Stomach (tissue), 9 donors: Measurements from ENCODE around the gene RND1. TPM values are rescaled to one million over a fixed set of nuclear protein-coding genes. Genes with fewer than 3 reads are reported as not detected.

Source experiments
- DNase-seq, 2 donors: peaks; one replicate each; pipeline versions ENCODE4 v3.0.0 to v3.0.0-alpha.2; 2013 to 2019
- H3K27ac ChIP-seq, 5 donors: fragments of 200-600 bp in 4 of 5; sonication (generic) in 4 of 5; one replicate each; pipeline ENCODE4 v1.5.1; 2013 to 2019; ENCODE audit warnings: mild to moderate bottlenecking in 1 of 5, moderate library complexity in 1 of 5
- H3K27me3 ChIP-seq, 3 donors: fragments of 200-600 bp; sonication (generic); one replicate each; pipeline ENCODE4 v1.5.1; 2017 to 2019; ENCODE audit warnings: mixed run types in 1 of 3
- H3K36me3 ChIP-seq, 4 donors: fragments of 200-600 bp; sonication (generic); 1 replicate in 3 of 4; 2 replicates in 1 of 4; pipeline ENCODE4 v1.5.1; 2016 to 2019
- H3K4me1 ChIP-seq, 4 donors: fragments of 200-600 bp; sonication (generic); one replicate each; pipeline ENCODE4 v1.5.1; 2016 to 2019
- H3K4me3 ChIP-seq, 4 donors: fragments of 200-600 bp; sonication (generic) in 3 of 4; one replicate each; pipeline ENCODE4 v1.5.1; 2016 to 2019; ENCODE audit warnings: mild to moderate bottlenecking in 1 of 4
- H3K9me3 ChIP-seq, 4 donors: fragments of 200-600 bp; sonication (generic); one replicate each; pipeline ENCODE4 v1.5.1; 2016 to 2019
- EP300 ChIP-seq: sonication (generic); formaldehyde crosslinking; IDR thresholded peaks from one replicate; pipeline ENCODE4 v1.6.1; 2017; ENCODE audit warnings: antibody characterized with exemption
- POLR2A ChIP-seq, 4 donors: fragments of 450-650 bp; IDR thresholded peaks; one replicate each; pipeline ENCODE4 v1.6.1; 2016; ENCODE audit warnings: antibody characterized with exemption in 4 of 4, control low read depth in 2 of 4, mild to moderate bottlenecking in 1 of 4, moderate library complexity in 1 of 4
- POLR2AphosphoS5 ChIP-seq, 3 donors: sonication (generic); formaldehyde crosslinking; IDR thresholded peaks; one replicate each; pipeline ENCODE4 v1.6.1; 2016; ENCODE audit warnings: antibody characterized with exemption in 3 of 3
- WGBS, 5 donors: extraction: QIAGEN DNeasy Blood & Tissue Kit in 3 of 5; methylation state at CpG; one replicate each; pipeline versions ENCODE4 v1.1.5 to v1.1.7; 2013 to 2018; 5-methylcytosine and 5-hydroxymethylcytosine counted together
- intact Hi-C: fragments of 100-400 bp; cut with DNase I; formaldehyde crosslinking; loops from one replicate; pipeline ENCODE4 v1.15.1; 2023; ENCODE audit warnings: low total_unique reads
- polyA plus RNA-seq, 3 donors: library from polyadenylated mRNA; stranded (reverse); fragments of 200-250 nt; gene quantifications; one replicate each; pipeline ENCODE4 v1.2.3, GENCODE V29; 2013
- total RNA-seq, 5 donors: library from RNA; depleted of rRNA; stranded (reverse); fragments of >200 nt; gene quantifications; one replicate each; pipeline versions ENCODE4 v1.1.0 to v1.2.3, GENCODE V29; 2014 to 2016
- TF ChIP-seq, protein P1 (sequence below), 7 experiments: fragments of 450-650 bp in 4 of 7; fragments of 200-600 bp in 3 of 7; sonication (generic) in 3 of 7; IDR thresholded peaks; one replicate each; pipeline ENCODE4 v1.5.1; 2016 to 2019; ENCODE audit warnings: antibody characterized with exemption in 7 of 7, control low read depth in 2 of 7, mild to moderate bottlenecking in 1 of 7
- donor health status: healthy with polysubstance abuse.
- donor health status: Bipolar disorder and iron deficiency.
- donor health status: healthy.

The RND1 gene
- total and polyA plus RNA-seq, 8 donors, result 3.5 to 21.0 (median 12.2) TPM; not detected in 1

- no peaks in the 10 kb centered on the region for H3K9me3 ChIP-seq
- H3K4me3 ChIP-seq, result peak overlapping the region in 2 of 4 donors; percentile 4 to 15
- H3K27me3 ChIP-seq, result peaks cover 0 to 28% (median 0%) of the 10 kb centered on the region in 3 donors
- 7 to 17% (median 10%) methylated on average over 10 of the region's 10 CpGs for WGBS, 5 donors
- intact Hi-C loops, result no loop called here
- H3K27ac ChIP-seq, result peak overlapping the region; percentile 78 to 94 (median 81)
- DNase-seq, result peak; percentile 56 to 76
- no peaks in the 10 kb centered on the region for H3K36me3 ChIP-seq
- peak; percentile 43 for TF ChIP-seq EP300
- TF ChIP-seq, protein P1, sequence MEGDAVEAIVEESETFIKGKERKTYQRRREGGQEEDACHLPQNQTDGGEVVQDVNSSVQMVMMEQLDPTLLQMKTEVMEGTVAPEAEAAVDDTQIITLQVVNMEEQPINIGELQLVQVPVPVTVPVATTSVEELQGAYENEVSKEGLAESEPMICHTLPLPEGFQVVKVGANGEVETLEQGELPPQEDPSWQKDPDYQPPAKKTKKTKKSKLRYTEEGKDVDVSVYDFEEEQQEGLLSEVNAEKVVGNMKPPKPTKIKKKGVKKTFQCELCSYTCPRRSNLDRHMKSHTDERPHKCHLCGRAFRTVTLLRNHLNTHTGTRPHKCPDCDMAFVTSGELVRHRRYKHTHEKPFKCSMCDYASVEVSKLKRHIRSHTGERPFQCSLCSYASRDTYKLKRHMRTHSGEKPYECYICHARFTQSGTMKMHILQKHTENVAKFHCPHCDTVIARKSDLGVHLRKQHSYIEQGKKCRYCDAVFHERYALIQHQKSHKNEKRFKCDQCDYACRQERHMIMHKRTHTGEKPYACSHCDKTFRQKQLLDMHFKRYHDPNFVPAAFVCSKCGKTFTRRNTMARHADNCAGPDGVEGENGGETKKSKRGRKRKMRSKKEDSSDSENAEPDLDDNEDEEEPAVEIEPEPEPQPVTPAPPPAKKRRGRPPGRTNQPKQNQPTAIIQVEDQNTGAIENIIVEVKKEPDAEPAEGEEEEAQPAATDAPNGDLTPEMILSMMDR (IDR thresholded peaks at IDR 0.05), result no peak
- no peak for TF ChIP-seq POLR2A (IDR thresholded peaks at IDR 0.05)
- TF ChIP-seq POLR2AphosphoS5 (IDR thresholded peaks at IDR 0.05), result peak in 2 of 3 donors; percentile 32 to 55
- H3K4me1 ChIP-seq, result peaks cover 14 to 35% (median 26%) of the 10 kb centered on the region in 4 donors
Observed at GRCh38 chr12:48882315-48882687, 16.6 kb upstream of the RND1 start.

- Histone ChIP-seq H3K4me3 (peak overlapping the region in 2 of 4 donors; percentile 4 to 15), H3K4me1 (peaks cover 14 to 35% (median 26%) of the 10 kb centered on the region in 4 donors), H3K27ac (peak overlapping the region; percentile 78 to 94 (median 81)), H3K27me3 (peaks cover 0 to 28% (median 0%) of the 10 kb centered on the region in 3 donors), H3K36me3 (no peaks in the 10 kb centered on the region), H3K9me3 (no peaks in the 10 kb centered on the region)
- intact Hi-C loops, result no loop called here
- DNase-seq, result no peak
- 33 to 48% (median 36%) methylated on average over 9 of the region's 9 CpGs for WGBS, 5 donors
- TF ChIP-seq EP300 (no peak), POLR2A (IDR thresholded peaks at IDR 0.05) (no peak), POLR2AphosphoS5 (IDR thresholded peaks at IDR 0.05) (no peak)
- TF ChIP-seq, protein P1 (IDR thresholded peaks at IDR 0.05), result no peak
Observed at GRCh38 chr12:48881686-48882314, 16.1 kb upstream of the RND1 start.

GRCh38 chr12:48880647-48881046 lies 15.0 kb upstream of the RND1 start:
- Histone ChIP-seq H3K4me3 (no peak overlapping the region), H3K9me3 (no peaks in the 10 kb centered on the region), H3K36me3 (no peaks in the 10 kb centered on the region), H3K4me1 (peaks cover 14 to 35% (median 23%) of the 10 kb centered on the region in 4 donors), H3K27me3 (peaks cover 0 to 28% (median 0%) of the 10 kb centered on the region in 3 donors), H3K27ac (peak overlapping the region in 1 of 5 donors; percentile 81)
- no peak for DNase-seq
- 74 to 83% (median 78%) methylated on average over 9 of the region's 9 CpGs for WGBS, 5 donors
- TF ChIP-seq POLR2A (IDR thresholded peaks at IDR 0.05) (no peak), EP300 (no peak), POLR2AphosphoS5 (IDR thresholded peaks at IDR 0.05) (no peak)
- TF ChIP-seq, protein P1 (IDR thresholded peaks at IDR 0.05), result no peak
- intact Hi-C loops, result no loop called here

- Histone ChIP-seq H3K4me3 (no peak overlapping the region), H3K9me3 (no peaks in the 10 kb centered on the region), H3K27me3 (peaks cover 0 to 26% (median 0%) of the 10 kb centered on the region in 3 donors), H3K36me3 (no peaks in the 10 kb centered on the region), H3K4me1 (peaks cover 6 to 35% (median 23%) of the 10 kb centered on the region in 4 donors), H3K27ac (no peak overlapping the region)
- 44 to 67% (median 48%) methylated on average over 2 of the region's 2 CpGs for WGBS, 5 donors
- intact Hi-C loops, result no loop called here
- DNase-seq, result no peak
- TF ChIP-seq POLR2AphosphoS5 (IDR thresholded peaks at IDR 0.05) (no peak), EP300 (no peak), POLR2A (IDR thresholded peaks at IDR 0.05) (no peak)
- TF ChIP-seq, protein P1 (IDR thresholded peaks at IDR 0.05), result no peak
Observed at GRCh38 chr12:48878548-48878947, 12.9 kb upstream of the RND1 start.
